KMS-11 (cell line): Measurements from ENCODE around the gene SOX11.

Experiments used
- H2AFZ ChIP-seq: fragments of 200-600 bp; sonication (generic); 2 replicates; pipeline ENCODE4 v1.6.1; 2016; ENCODE audit warnings: antibody characterized with exemption, mixed run types, low read depth
- H3K27ac ChIP-seq: fragments of 200-600 bp; sonication (generic); 2 replicates; pipeline ENCODE4 v1.6.1; 2016; ENCODE audit warnings: mild to moderate bottlenecking, mixed run types
- H3K27me3 ChIP-seq: fragments of 200-600 bp; sonication (generic); 2 replicates; pipeline ENCODE4 v1.6.1; 2017; ENCODE audit warnings: mild to moderate bottlenecking, low read depth, mixed run types, moderate library complexity; ENCODE audit not compliant: insufficient read depth
- H3K36me3 ChIP-seq: fragments of 200-600 bp; sonication (generic); 2 replicates; pipeline ENCODE4 v1.6.1; 2017; ENCODE audit warnings: mild to moderate bottlenecking, mixed run types; ENCODE audit not compliant: insufficient read depth
- H3K4me1 ChIP-seq: fragments of 200-600 bp; sonication (generic); 2 replicates; pipeline ENCODE4 v1.6.1; 2016; ENCODE audit warnings: mild to moderate bottlenecking, low read depth, mixed run types; ENCODE audit not compliant: poor library complexity, severe bottlenecking
- H3K4me2 ChIP-seq: fragments of 200-600 bp; sonication (generic); 2 replicates; pipeline ENCODE4 v1.7.0; 2016; ENCODE audit warnings: mild to moderate bottlenecking, mixed run types
- H3K4me3 ChIP-seq: fragments of 200-600 bp; sonication (generic); IDR thresholded peaks from 2 replicates; pipeline ENCODE4 v1.6.1; 2017; ENCODE audit warnings: low read depth, low read length, mixed read lengths; ENCODE audit not compliant: insufficient read depth
- H3K79me2 ChIP-seq: fragments of 200-600 bp; sonication (generic); 2 replicates; pipeline ENCODE4 v1.6.1; 2016; ENCODE audit warnings: low read depth, mixed run types; ENCODE audit not compliant: insufficient read depth
- H3K9ac ChIP-seq: fragments of 200-600 bp; sonication (generic); 2 replicates; pipeline ENCODE4 v1.6.1; 2016; ENCODE audit warnings: mild to moderate bottlenecking, mixed run types
- H4K20me1 ChIP-seq: fragments of 200-600 bp; sonication (generic); 2 replicates; pipeline ENCODE4 v1.6.1; 2016; ENCODE audit warnings: mild to moderate bottlenecking, mixed run types; ENCODE audit not compliant: insufficient read depth
- TF ChIP-seq, protein P1 (sequence below): fragments of 200-600 bp; sonication (generic); conservative IDR thresholded peaks from 2 replicates; pipeline ENCODE4 v1.6.1; 2017; ENCODE audit warnings: low read depth, mild to moderate bottlenecking, antibody characterized with exemption, low read length, moderate library complexity, mixed read lengths

The SOX11 gene

DNA sequence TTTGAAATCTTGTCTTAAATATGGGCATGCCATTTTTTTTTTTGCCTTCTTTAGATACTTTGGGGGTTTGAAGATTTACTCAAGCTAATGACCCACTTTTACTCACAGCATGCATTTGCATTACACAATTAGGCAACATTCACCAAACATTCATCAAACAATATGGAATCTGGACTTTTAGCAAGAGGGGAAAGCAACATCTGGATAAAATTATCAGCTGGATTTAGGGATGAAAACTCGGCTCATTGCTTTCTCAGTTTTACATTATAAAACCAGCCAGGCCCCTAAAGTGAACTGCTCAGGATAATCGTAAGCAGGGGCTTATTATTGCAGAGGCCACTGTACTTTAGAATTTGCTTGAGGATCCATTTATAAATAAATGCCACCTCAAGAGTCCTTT, 44.7 kb downstream of the SOX11 start:
- no peaks in the 10 kb centered on the region for H3K4me1 ChIP-seq
- no peak overlapping the region for H3K9ac ChIP-seq
- no peaks in the 10 kb centered on the region for H4K20me1 ChIP-seq
- H3K27ac ChIP-seq = no peak overlapping the region
- no peak overlapping the region for H3K4me3 ChIP-seq
- no peaks in the 10 kb centered on the region for H3K36me3 ChIP-seq
- TF ChIP-seq, protein P1, sequence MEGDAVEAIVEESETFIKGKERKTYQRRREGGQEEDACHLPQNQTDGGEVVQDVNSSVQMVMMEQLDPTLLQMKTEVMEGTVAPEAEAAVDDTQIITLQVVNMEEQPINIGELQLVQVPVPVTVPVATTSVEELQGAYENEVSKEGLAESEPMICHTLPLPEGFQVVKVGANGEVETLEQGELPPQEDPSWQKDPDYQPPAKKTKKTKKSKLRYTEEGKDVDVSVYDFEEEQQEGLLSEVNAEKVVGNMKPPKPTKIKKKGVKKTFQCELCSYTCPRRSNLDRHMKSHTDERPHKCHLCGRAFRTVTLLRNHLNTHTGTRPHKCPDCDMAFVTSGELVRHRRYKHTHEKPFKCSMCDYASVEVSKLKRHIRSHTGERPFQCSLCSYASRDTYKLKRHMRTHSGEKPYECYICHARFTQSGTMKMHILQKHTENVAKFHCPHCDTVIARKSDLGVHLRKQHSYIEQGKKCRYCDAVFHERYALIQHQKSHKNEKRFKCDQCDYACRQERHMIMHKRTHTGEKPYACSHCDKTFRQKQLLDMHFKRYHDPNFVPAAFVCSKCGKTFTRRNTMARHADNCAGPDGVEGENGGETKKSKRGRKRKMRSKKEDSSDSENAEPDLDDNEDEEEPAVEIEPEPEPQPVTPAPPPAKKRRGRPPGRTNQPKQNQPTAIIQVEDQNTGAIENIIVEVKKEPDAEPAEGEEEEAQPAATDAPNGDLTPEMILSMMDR = no peak
- H3K79me2 ChIP-seq = no peaks in the 10 kb centered on the region
- no peak overlapping the region for H3K4me2 ChIP-seq
- no peaks in the 10 kb centered on the region for H3K27me3 ChIP-seq
- no peak overlapping the region for H2AFZ ChIP-seq

DNA sequence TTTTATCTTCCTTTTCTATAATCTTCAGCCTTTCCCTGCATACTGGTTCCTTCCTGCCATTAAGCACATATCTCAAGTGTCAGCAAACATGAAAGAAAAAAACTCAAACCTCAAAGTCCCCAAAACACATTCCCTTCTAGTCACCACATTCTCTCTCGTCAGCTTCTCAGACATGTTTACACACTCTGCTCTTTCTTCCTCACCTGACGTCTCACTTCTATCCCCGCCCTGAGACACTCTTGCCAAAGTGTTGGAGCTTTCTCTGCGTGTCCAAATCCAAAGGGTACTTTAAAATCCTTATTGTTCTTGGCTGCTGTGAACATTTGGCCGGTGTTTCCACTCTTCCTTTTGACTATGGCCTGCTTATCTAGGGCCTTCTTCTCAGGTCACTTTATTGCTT, 47.9 kb downstream of the SOX11 start:
- TF ChIP-seq, protein P1 = no peak
- no peaks in the 10 kb centered on the region for H3K36me3 ChIP-seq
- no peaks in the 10 kb centered on the region for H3K27me3 ChIP-seq

DNA sequence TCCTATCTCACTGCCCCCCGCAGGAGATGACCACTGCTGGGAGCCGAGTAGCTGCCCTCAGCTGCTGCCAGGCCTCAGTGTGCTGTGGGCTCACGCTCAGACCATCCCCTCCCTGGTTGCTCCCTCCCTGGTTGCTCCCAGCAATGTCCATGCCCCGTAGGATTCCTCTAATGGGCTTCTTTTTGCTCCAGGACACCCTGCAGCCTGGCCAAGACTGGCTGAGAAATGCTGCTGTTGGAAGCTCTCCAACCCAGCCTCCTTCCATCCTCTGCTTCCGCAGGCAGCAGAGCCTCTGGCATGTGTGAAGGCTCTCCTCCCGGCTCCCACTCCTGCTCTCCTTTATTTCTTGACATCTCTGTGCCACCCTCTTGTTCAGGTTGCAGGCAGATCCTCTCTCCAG, 48.6 kb downstream of the SOX11 start:
- no peaks in the 10 kb centered on the region for H3K27me3 ChIP-seq
- H3K9ac ChIP-seq = no peak overlapping the region
- no peaks in the 10 kb centered on the region for H3K79me2 ChIP-seq
- no peaks in the 10 kb centered on the region for H3K4me1 ChIP-seq
- H3K4me2 ChIP-seq = no peak overlapping the region
- H3K36me3 ChIP-seq = no peaks in the 10 kb centered on the region
- TF ChIP-seq, protein P1 = no peak
- no peaks in the 10 kb centered on the region for H4K20me1 ChIP-seq
- H3K27ac ChIP-seq = no peak overlapping the region
- no peak overlapping the region for H2AFZ ChIP-seq
- no peak overlapping the region for H3K4me3 ChIP-seq

More for the DNA sequence above, 47.9 kb downstream of the SOX11 start:
- H3K4me3 ChIP-seq = no peak overlapping the region
- H4K20me1 ChIP-seq = no peaks in the 10 kb centered on the region
- no peak overlapping the region for H3K4me2 ChIP-seq
- H3K4me1 ChIP-seq = no peaks in the 10 kb centered on the region
- H3K9ac ChIP-seq = no peak overlapping the region
- no peak overlapping the region for H2AFZ ChIP-seq
- no peaks in the 10 kb centered on the region for H3K79me2 ChIP-seq
- no peak overlapping the region for H3K27ac ChIP-seq

DNA sequence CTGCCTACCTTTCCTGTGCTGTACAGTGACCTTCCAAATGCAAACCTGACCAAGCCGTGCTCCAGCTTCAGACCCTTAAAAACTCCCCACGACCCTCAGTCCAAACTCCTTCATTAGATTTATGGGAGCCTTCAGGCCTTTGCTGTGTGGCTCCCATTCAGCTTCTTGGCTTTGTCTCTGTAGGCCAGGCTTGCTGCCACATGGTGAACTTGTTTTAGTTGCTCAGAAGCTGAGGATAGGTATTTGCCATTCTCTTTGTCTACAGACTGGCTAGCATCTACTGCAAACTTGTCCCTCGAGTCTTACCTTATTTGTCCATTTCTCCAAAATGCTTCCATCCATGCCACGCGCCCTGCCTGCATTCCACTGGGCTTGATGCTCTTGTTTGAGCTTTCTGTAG, 49.1 kb downstream of the SOX11 start:
- Histone ChIP-seq H3K4me3 (no peak overlapping the region), H3K27me3 (no peaks in the 10 kb centered on the region), H3K4me1 (no peaks in the 10 kb centered on the region), H3K9ac (no peak overlapping the region), H3K79me2 (no peaks in the 10 kb centered on the region), H4K20me1 (no peaks in the 10 kb centered on the region), H3K4me2 (no peak overlapping the region), H2AFZ (no peak overlapping the region), H3K27ac (no peak overlapping the region), H3K36me3 (no peaks in the 10 kb centered on the region)
- TF ChIP-seq, protein P1 = no peak
